IPS DF 6.9 (cell line): ENCODE results near the gene CCDC185.

Experiments
- DNase-seq: peaks from one replicate; pipeline ENCODE4 v3.0.0-alpha.2; 2013; ENCODE audit warnings: low read depth, low spot score
- H3K27ac ChIP-seq: one replicate; pipeline ENCODE4 v1.5.1; 2013; ENCODE audit warnings: low read length, control low read depth
- H3K27me3 ChIP-seq: 2 replicates; pipeline ENCODE4 v1.6.1; 2013; ENCODE audit warnings: mild to moderate bottlenecking, low read length; ENCODE audit not compliant: control insufficient read depth, insufficient read depth
- H3K36me3 ChIP-seq: 2 replicates; pipeline ENCODE4 v1.6.1; 2013; ENCODE audit warnings: low read length; ENCODE audit not compliant: control insufficient read depth, insufficient read depth
- H3K4me1 ChIP-seq: 2 replicates; pipeline ENCODE4 v1.6.1; 2013; ENCODE audit warnings: low read length; ENCODE audit not compliant: control insufficient read depth, insufficient read depth
- H3K4me3 ChIP-seq: 2 replicates; pipeline ENCODE4 v1.5.1; 2013; ENCODE audit warnings: mild to moderate bottlenecking, low read length
- H3K9me3 ChIP-seq: 2 replicates; pipeline ENCODE4 v1.6.1; 2013; ENCODE audit warnings: low read length, inconsistent platforms; ENCODE audit not compliant: control insufficient read depth, insufficient read depth
- WGBS: extraction: QIAGEN DNeasy Blood & Tissue Kit; methylation state at CpG from one replicate; pipeline ENCODE4 v1.1.7; 2013; ENCODE audit warnings: mixed read lengths, missing lambda C conversion rate; ENCODE audit not compliant: insufficient read length, insufficient coverage; 5-methylcytosine and 5-hydroxymethylcytosine counted together

Gene CCDC185

GRCh38 chr1:223413216-223413615 is 20.0 kb downstream of the CCDC185 start:
- Histone ChIP-seq H3K4me3 (no peak overlapping the region), H3K27ac (no peak overlapping the region), H3K36me3 (no peaks in the 10 kb centered on the region), H3K4me1 (peaks cover under 1% of the 10 kb centered on the region; the same call in 1 of the 2 replicates), H3K9me3 (no peaks in the 10 kb centered on the region), H3K27me3 (no peaks in the 10 kb centered on the region)
- no peak for DNase-seq
- WGBS: no CpG with 5 or more reads among the region's 2 CpGs

- Histone ChIP-seq H3K9me3 (no peaks in the 10 kb centered on the region), H3K36me3 (no peaks in the 10 kb centered on the region), H3K4me1 (peaks cover 3% of the 10 kb centered on the region; the same call in 1 of the 2 replicates), H3K27ac (no peak overlapping the region), H3K4me3 (no peak overlapping the region), H3K27me3 (no peaks in the 10 kb centered on the region)
- DNase-seq: no peak
- WGBS: no CpG with 5 or more reads among the region's 2 CpGs
Observed at GRCh38 chr1:223417444-223417843, 24.2 kb downstream of the CCDC185 start.

- no peak for DNase-seq
- H3K4me1 ChIP-seq: peaks cover 3% of the 10 kb centered on the region; the same call in 1 of the 2 replicates
- no peak overlapping the region for H3K4me3 ChIP-seq
- H3K36me3 ChIP-seq: no peaks in the 10 kb centered on the region
- no peak overlapping the region for H3K27ac ChIP-seq
- H3K9me3 ChIP-seq: no peaks in the 10 kb centered on the region
- no peaks in the 10 kb centered on the region for H3K27me3 ChIP-seq
- no CpG with 5 or more reads among the region's 7 CpGs for WGBS
Observed at GRCh38 chr1:223417903-223418663, 24.9 kb downstream of the CCDC185 start.

- H3K4me1 ChIP-seq: peaks cover 3% of the 10 kb centered on the region; the same call in 1 of the 2 replicates
- H3K9me3 ChIP-seq: no peaks in the 10 kb centered on the region
- DNase-seq: no peak
- no peak overlapping the region for H3K4me3 ChIP-seq
- no peak overlapping the region for H3K27ac ChIP-seq
- WGBS: 100% methylated on average over 3 of the region's 8 CpGs
- H3K27me3 ChIP-seq: no peaks in the 10 kb centered on the region
- H3K36me3 ChIP-seq: no peaks in the 10 kb centered on the region
Observed at GRCh38 chr1:223419115-223419514, 25.9 kb downstream of the CCDC185 start.

- WGBS: 100% methylated on average over 1 of the region's 10 CpGs
- Histone ChIP-seq H3K36me3 (no peaks in the 10 kb centered on the region), H3K27me3 (no peaks in the 10 kb centered on the region), H3K4me3 (no peak overlapping the region), H3K4me1 (peaks cover 3% of the 10 kb centered on the region; the same call in 1 of the 2 replicates), H3K9me3 (no peaks in the 10 kb centered on the region), H3K27ac (no peak overlapping the region)
- no peak for DNase-seq
Observed at GRCh38 chr1:223419561-223419960, 26.3 kb downstream of the CCDC185 start.

GRCh38 chr1:223421025-223421424 is 27.8 kb downstream of the CCDC185 start:
- Histone ChIP-seq H3K4me1 (peaks cover 3% of the 10 kb centered on the region; the same call in 1 of the 2 replicates), H3K9me3 (no peaks in the 10 kb centered on the region), H3K4me3 (no peak overlapping the region), H3K27me3 (no peaks in the 10 kb centered on the region), H3K27ac (no peak overlapping the region), H3K36me3 (no peaks in the 10 kb centered on the region)
- no CpG with 5 or more reads among the region's 1 CpG for WGBS
- no peak for DNase-seq

GRCh38 chr1:223421676-223422075 is 28.5 kb downstream of the CCDC185 start:
- H3K9me3 ChIP-seq: no peaks in the 10 kb centered on the region
- no peak overlapping the region for H3K27ac ChIP-seq
- H3K4me3 ChIP-seq: no peak overlapping the region
- peaks cover 3% of the 10 kb centered on the region; the same call in 1 of the 2 replicates for H3K4me1 ChIP-seq
- H3K36me3 ChIP-seq: no peaks in the 10 kb centered on the region
- no CpG with 5 or more reads among the region's 2 CpGs for WGBS
- no peaks in the 10 kb centered on the region for H3K27me3 ChIP-seq
- no peak for DNase-seq

GRCh38 chr1:223422911-223423310 is 29.7 kb downstream of the CCDC185 start:
- Histone ChIP-seq H3K27me3 (no peaks in the 10 kb centered on the region), H3K4me1 (peaks cover 3% of the 10 kb centered on the region; the same call in 1 of the 2 replicates), H3K27ac (no peak overlapping the region), H3K36me3 (no peaks in the 10 kb centered on the region), H3K4me3 (no peak overlapping the region), H3K9me3 (no peaks in the 10 kb centered on the region)
- no CpG with 5 or more reads among the region's 1 CpG for WGBS
- DNase-seq: no peak

- Histone ChIP-seq H3K4me3 (no peak overlapping the region), H3K27ac (no peak overlapping the region), H3K9me3 (no peaks in the 10 kb centered on the region), H3K36me3 (no peaks in the 10 kb centered on the region), H3K27me3 (no peaks in the 10 kb centered on the region), H3K4me1 (no peaks in the 10 kb centered on the region)
- WGBS: no CpG with 5 or more reads among the region's 4 CpGs
- DNase-seq: no peak
Observed at GRCh38 chr1:223423641-223424233, 30.5 kb downstream of the CCDC185 start.

GRCh38 chr1:223425550-223425949 is 32.3 kb downstream of the CCDC185 start:
- Histone ChIP-seq H3K27ac (no peak overlapping the region), H3K36me3 (no peaks in the 10 kb centered on the region), H3K4me1 (no peaks in the 10 kb centered on the region), H3K9me3 (no peaks in the 10 kb centered on the region; the same call in 1 of the 2 replicates), H3K27me3 (no peaks in the 10 kb centered on the region), H3K4me3 (no peak overlapping the region)
- no peak for DNase-seq
- WGBS: no CpG with 5 or more reads among the region's 5 CpGs
